ENCODE data around the gene LOXHD1.

LOXHD1 gene

DNA sequence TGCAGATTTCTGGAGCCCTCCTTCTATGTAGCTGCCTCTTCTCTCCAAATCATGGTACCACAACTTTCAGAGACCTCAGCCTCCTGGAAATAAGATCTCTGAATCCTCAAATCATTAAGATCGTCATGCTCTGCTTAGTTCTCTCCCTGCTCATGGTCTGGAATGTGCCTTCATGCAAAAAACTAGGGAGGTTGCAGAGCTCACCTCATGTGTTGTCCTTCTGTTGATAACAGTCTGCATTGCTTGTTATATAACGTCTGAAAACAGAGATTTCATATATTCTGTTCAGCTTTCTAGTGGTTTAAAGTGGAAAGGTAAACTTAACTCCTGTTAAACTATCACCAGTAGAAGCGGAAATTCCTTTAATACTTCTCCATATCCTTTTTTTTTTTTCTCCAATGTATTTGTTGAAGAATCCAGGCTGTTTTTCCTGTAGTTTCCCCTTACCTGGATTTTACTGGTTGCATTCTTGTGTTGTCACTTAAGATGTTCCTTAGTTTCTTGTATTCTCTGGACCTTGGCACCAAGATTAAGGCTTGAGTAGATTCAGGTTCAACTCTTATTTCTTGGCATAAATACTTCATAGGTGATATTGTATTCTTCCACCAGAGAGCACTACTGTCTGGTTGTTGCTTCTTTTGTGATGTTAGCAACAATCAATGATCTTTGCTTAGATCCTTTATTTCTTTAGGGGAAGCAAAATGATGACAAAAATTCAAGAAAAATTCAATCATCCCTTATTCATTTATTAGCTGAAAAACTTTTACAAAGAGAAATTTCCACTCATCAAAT lies 211.3 kb downstream of the LOXHD1 start:
- no peaks in the 10 kb centered on the region for H3K9me3 Mint-ChIP-seq
- H3K4me3 Mint-ChIP-seq: no peak overlapping the region
- no peaks in the 10 kb centered on the region for H3K4me1 Mint-ChIP-seq (ENCODE audit: low read depth)
- H3K27me3 Mint-ChIP-seq (ENCODE audit: low read depth): peaks cover 20% of the 10 kb centered on the region
- no peaks in the 10 kb centered on the region for H3K36me3 Mint-ChIP-seq (ENCODE audit: low read depth)
- H3K27ac Mint-ChIP-seq: no peak overlapping the region

DNA sequence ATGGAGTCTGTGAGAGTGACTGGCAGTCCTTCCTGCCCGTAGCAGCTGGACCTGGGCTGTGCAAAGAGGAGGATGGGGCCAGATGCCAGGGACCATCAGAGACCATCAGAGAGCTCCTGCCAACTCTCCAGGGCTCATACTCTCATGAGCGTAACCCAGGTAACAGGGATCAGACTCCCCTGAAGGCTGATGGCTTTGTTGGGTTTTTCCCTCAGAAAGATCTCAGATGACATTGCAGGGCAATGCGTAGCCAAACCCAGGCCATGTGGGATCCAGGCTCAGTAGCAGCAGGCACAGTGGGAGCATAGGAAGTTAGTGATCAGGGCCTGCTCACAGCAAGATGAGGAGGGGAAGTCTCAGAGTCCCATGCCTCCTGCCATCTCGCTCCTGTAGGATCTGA lies 218.0 kb downstream of the LOXHD1 start:
- Mint-ChIP-seq H3K4me1 (ENCODE audit: low read depth) (no peaks in the 10 kb centered on the region), H3K36me3 (ENCODE audit: low read depth) (no peaks in the 10 kb centered on the region), H3K9me3 (no peaks in the 10 kb centered on the region), H3K27ac (no peak overlapping the region), H3K4me3 (no peak overlapping the region), H3K27me3 (ENCODE audit: low read depth) (peaks cover under 1% of the 10 kb centered on the region)

DNA sequence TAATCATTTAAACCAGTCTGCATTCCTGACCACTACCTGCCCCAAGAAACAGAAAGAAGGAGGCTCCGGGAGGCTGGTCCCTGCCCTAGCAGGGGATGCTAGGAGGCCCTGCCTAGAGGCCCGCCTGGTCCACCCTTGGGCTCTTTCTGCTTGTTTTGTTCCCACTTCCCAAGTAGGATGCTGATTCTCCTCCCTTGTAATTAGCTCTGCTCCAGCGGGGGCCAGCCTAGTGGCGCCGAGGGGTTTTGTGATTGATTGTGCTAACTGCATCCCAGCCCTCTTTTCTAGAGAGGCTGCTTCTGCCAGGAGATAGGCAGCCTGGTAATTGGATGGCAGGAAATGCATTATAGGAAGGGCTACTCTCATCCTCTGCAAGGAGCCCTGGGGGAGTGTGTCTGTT lies 220.0 kb downstream of the LOXHD1 start:
- Mint-ChIP-seq H3K4me3 (no peak overlapping the region), H3K4me1 (ENCODE audit: low read depth) (no peaks in the 10 kb centered on the region)

DNA sequence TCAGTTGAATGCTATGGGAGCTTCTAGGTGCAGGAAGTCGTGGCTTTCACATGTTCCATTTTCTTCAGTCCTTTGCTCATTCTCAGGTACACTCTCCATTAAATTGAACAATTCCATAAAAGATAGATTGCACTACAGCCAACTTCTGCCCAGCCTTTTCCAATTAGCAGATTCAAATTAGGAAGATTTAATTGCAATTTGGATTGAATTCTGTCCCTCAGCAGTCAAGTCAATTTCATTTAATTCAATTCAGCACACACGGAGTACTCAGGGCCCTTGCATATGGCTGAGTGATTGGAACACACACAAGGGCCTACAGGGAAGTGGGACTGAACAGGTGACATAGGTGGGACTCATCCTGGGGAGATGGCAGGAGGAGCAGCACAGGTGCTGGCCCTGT lies 220.4 kb downstream of the LOXHD1 start:
- H3K27ac Mint-ChIP-seq: no peak overlapping the region
- no peaks in the 10 kb centered on the region for H3K9me3 Mint-ChIP-seq
- H3K4me3 Mint-ChIP-seq: no peak overlapping the region
- no peaks in the 10 kb centered on the region for H3K36me3 Mint-ChIP-seq (ENCODE audit: low read depth)
- peaks cover 4% of the 10 kb centered on the region for H3K27me3 Mint-ChIP-seq (ENCODE audit: low read depth)
- peaks cover 2% of the 10 kb centered on the region for H3K4me1 Mint-ChIP-seq (ENCODE audit: low read depth)

More for the DNA sequence above, 220.0 kb downstream of the LOXHD1 start:
- no peaks in the 10 kb centered on the region for H3K27me3 Mint-ChIP-seq (ENCODE audit: low read depth)
- H3K36me3 Mint-ChIP-seq (ENCODE audit: low read depth): no peaks in the 10 kb centered on the region
- no peaks in the 10 kb centered on the region for H3K9me3 Mint-ChIP-seq
- no peak overlapping the region for H3K27ac Mint-ChIP-seq

DNA sequence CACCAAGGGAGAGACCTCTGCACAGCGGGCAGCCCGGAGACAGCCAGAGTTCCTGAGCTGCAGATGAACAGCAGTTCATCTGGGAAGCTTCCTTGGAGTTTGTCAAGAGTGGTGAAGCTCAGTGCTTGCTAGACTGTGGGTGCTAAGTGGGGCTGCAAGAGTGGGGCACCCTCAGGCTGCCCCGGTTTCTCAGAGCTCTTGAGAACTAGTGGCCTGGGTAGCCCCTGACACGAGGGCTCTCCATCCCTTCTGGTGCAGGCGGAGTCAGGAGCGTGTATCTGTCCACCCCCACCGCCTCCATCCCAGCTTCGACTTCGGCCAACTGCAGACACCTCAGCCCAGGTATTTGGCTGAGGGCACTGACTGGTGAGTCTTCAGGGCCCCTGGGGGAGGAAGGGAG lies 222.0 kb downstream of the LOXHD1 start:
- no peaks in the 10 kb centered on the region for H3K9me3 Mint-ChIP-seq
- no peak overlapping the region for H3K4me3 Mint-ChIP-seq
- H3K27ac Mint-ChIP-seq: no peak overlapping the region
- no peaks in the 10 kb centered on the region for H3K36me3 Mint-ChIP-seq (ENCODE audit: low read depth)
- peaks cover 16% of the 10 kb centered on the region for H3K27me3 Mint-ChIP-seq (ENCODE audit: low read depth)
- H3K4me1 Mint-ChIP-seq (ENCODE audit: low read depth): peaks cover 2% of the 10 kb centered on the region

DNA sequence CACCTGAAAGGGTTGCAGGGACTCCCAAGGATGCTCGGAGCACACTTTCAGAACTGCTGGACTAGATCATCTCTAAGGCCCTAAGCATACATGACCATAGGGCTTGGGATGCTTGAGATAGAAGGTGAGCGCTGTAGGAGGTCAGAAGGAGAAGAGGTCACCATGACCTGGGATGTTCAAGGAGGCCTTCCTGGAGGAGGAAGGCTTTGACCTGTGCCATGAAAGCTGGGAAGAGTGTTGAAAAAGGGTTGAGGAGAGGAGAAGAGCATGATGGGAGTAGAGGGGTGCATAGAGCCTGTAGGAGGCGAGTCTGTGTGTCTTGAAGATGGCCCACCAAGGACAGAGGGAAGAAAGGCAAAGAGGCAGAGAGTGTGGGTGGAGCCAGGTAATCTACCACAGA lies 222.4 kb downstream of the LOXHD1 start:
- H3K27ac Mint-ChIP-seq: no peak overlapping the region
- H3K9me3 Mint-ChIP-seq: no peaks in the 10 kb centered on the region
- peaks cover 20% of the 10 kb centered on the region for H3K27me3 Mint-ChIP-seq (ENCODE audit: low read depth)
- peaks cover 2% of the 10 kb centered on the region for H3K4me1 Mint-ChIP-seq (ENCODE audit: low read depth)
- H3K36me3 Mint-ChIP-seq (ENCODE audit: low read depth): no peaks in the 10 kb centered on the region
- H3K4me3 Mint-ChIP-seq: no peak overlapping the region

DNA sequence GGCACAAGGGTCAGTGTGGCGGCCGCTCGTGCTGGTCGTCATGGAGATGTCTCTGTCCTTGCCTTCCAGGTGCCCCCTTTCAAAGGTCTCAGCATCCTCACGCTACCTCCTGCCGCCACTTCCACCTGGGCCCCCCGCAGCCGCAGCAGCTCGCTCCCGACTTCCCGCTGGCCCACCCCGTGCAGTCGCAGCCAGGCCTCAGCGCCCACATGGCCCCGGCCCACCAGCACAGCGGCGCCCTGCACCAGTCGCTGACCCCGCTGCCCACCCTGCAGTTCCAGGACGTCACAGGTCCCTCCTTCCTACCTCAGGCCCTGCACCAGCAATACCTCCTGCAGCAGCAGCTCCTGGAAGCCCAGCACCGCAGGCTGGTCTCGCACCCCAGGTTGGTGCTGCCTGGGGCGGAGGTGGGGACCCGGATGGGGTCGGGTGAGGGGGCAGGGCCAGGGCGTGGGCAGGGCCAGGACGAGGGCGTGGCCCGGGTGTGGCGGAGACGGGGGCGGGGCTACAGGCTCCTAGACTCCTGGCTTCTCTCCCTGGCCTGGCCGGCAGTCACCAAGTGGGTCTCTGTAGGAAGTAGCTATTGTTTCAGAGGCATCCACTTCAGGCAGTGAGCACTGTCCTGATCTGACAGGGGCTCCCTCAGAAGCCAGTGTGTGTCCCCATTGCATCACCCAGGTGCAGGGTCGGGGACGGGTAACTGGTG lies 223.7 kb downstream of the LOXHD1 start:
- Mint-ChIP-seq H3K4me1 (ENCODE audit: low read depth) (peaks cover 2% of the 10 kb centered on the region), H3K36me3 (ENCODE audit: low read depth) (no peaks in the 10 kb centered on the region), H3K4me3 (no peak overlapping the region), H3K27ac (no peak overlapping the region), H3K27me3 (ENCODE audit: low read depth) (peaks cover 20% of the 10 kb centered on the region), H3K9me3 (no peaks in the 10 kb centered on the region)

DNA sequence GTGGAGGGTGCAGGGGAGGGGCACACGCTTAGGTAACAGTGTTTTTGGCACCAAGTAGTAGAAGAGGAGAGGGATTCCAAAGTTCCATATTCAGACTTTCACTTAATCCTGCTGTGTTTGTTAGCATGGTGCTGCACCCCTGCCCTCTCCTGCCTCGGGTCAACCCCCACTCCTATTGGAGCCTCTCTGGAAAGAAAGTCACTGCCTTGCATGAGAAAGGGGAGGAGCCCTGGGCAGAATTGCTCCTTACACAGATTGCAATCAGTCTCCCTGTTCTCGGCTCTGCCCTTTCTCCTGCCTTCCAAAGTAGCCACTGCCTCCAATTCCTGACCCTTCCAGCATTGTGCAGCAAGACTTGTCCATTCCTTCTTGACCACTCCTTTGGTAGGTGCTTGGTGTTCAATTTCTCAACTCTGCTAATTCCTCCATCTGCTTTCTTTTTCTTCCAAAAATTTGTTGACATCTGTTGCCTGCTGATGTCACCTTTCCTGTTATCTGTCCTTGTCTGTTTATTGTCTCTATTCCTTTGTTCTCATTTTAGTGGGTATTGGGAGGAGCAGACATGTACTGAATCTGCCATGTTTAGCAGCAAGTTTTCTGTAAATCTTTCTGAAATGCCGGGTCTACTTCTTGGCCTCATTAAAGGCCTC lies 225.4 kb downstream of the LOXHD1 start:
- H3K4me1 Mint-ChIP-seq (ENCODE audit: low read depth): peaks cover 2% of the 10 kb centered on the region
- no peaks in the 10 kb centered on the region for H3K36me3 Mint-ChIP-seq (ENCODE audit: low read depth)
- H3K27me3 Mint-ChIP-seq (ENCODE audit: low read depth): peaks cover 20% of the 10 kb centered on the region
- H3K9me3 Mint-ChIP-seq: no peaks in the 10 kb centered on the region
- no peak overlapping the region for H3K27ac Mint-ChIP-seq
- H3K4me3 Mint-ChIP-seq: no peak overlapping the region

DNA sequence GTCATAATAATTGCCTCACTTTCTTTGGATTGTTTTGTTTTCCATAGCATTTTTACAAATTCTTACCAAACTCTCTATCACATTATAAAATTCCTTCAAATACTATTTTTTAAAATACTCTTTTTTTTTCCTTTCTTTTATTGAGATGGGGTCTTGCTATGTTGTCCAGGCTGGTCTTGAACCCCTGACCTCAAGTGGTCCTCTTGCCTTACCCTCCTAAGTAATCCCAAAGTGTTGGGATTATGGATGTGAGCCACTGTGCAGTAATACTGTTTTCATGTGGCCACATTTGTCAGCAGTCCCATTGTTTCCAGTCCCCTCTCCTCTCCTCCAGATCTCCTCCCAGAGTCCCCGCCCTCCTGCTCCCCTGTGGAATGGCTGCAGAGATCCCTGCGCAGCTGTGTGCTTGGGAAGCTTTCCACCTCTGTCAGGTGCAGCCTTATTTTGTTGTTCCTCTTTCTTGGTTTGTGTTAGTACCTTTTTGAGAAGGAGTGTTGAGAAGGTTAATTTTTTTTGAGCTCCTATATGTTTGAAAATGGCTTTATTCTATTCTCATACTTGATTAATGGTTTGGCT lies 227.3 kb downstream of the LOXHD1 start:
- Mint-ChIP-seq H3K36me3 (ENCODE audit: low read depth) (no peaks in the 10 kb centered on the region), H3K9me3 (no peaks in the 10 kb centered on the region), H3K4me1 (ENCODE audit: low read depth) (peaks cover 2% of the 10 kb centered on the region), H3K27me3 (ENCODE audit: low read depth) (peaks cover 25% of the 10 kb centered on the region), H3K27ac (no peak overlapping the region), H3K4me3 (no peak overlapping the region)

DNA sequence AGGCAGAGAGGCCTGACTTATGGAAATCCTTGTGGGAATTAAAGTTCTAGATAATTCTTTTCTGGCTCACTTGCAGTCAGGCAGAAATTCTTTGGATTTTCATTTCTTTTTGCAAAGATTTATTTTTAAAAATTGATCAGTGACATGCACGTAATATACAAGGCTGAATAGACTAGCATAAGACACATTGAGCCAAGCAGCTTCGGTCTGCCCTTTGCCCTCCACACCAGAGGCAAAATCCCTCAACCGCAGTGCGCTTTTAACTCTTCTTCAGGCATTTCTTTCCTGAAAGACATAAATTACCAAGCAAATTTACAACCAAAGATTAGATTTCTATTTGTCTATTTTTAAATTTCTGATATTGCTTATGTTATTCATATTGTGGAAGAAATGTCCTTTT lies 227.9 kb downstream of the LOXHD1 start:
- H3K4me3 Mint-ChIP-seq: no peak overlapping the region
- H3K4me1 Mint-ChIP-seq (ENCODE audit: low read depth): peaks cover 2% of the 10 kb centered on the region
- no peaks in the 10 kb centered on the region for H3K9me3 Mint-ChIP-seq
- H3K27ac Mint-ChIP-seq: no peak overlapping the region
- no peaks in the 10 kb centered on the region for H3K36me3 Mint-ChIP-seq (ENCODE audit: low read depth)
- H3K27me3 Mint-ChIP-seq (ENCODE audit: low read depth): peaks cover 25% of the 10 kb centered on the region

DNA sequence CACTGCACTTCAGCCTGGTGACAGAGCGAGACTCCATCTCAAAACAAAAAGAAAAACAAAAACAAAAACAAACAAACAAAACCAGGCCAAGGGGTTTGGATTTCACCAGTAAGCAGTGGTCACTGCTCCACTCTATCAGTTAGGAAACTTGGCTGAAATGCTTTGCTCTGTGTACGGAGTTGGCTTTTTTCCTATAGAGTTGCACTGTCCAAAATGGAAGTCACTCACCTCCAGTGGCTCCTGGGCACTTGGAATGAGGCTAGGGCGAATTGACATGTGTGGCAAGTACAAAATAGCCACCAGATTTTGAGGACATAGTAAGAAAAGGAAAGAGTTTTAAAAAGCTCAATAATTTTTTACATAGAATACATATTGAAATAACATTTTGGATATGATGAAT lies 228.7 kb downstream of the LOXHD1 start:
- Mint-ChIP-seq H3K27ac (no peak overlapping the region), H3K4me3 (no peak overlapping the region), H3K4me1 (ENCODE audit: low read depth) (peaks cover 2% of the 10 kb centered on the region), H3K36me3 (ENCODE audit: low read depth) (no peaks in the 10 kb centered on the region), H3K27me3 (ENCODE audit: low read depth) (peaks cover 25% of the 10 kb centered on the region), H3K9me3 (no peaks in the 10 kb centered on the region)

DNA sequence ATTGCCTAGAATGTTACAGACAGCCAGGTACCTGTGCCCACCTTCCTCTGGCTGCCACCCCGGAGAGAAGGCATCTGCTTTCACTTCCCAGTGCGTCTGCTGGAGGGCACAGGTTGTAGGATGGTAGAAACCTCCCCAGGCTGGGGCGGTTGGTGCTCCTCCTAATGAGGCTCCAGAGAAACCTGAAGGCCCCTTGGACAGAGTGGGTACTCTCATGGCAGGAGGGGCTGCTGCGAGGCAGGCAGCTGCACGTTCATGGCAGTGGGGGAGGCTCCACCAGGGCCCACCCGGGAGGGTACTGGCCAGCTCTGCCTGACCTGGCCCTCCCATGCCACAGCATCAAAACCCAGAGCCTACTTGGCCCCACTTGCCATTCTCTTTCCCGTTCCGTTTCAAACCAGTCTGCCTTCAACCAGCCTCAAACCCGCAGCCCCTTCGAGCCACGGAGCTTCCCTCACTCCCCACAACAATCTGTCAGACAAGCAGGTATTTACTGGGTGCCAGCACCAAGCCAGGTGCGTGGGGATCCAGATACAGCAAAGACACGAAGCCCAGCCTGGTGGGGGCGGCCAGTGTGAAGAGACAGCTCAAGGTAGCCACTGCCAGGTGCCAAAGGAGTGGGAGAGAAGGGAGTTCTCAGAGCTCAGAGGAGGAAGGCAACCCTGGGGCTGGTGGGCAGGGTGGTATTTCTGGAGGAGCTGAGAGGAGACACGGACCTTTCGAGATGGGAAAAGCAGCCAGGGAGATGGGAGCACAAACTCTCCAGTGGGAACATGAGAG lies 229.6 kb downstream of the LOXHD1 start:
- Mint-ChIP-seq H3K27me3 (ENCODE audit: low read depth) (peaks cover 25% of the 10 kb centered on the region), H3K27ac (no peak overlapping the region), H3K9me3 (no peaks in the 10 kb centered on the region), H3K4me3 (no peak overlapping the region), H3K4me1 (ENCODE audit: low read depth) (peaks cover 2% of the 10 kb centered on the region), H3K36me3 (ENCODE audit: low read depth) (no peaks in the 10 kb centered on the region)

Measured in T-helper 1 cell treated with Interleukin-12 subunit alpha and Interleukin-12 subunit beta and Interleukin-4 antibody, amounts not matched to agents 30 μg/mL and 1 μg/mL, for 36 hours (primary cell).